Liver (tissue), 3 donors: ENCODE results near the gene PRKAB1.

Source experiments
- TAF1 ChIP-seq: conservative IDR thresholded peaks from 2 replicates; pipeline ENCODE4 v1.6.1; 2016; ENCODE audit warnings: antibody characterized with exemption, mild to moderate bottlenecking
- YY1 ChIP-seq: IDR thresholded peaks from 2 replicates; pipeline ENCODE4 v1.6.1; 2016; ENCODE audit warnings: antibody characterized with exemption, mild to moderate bottlenecking
- TF ChIP-seq, protein P1 (sequence below): fragments of 150-350 bp; IDR thresholded peaks from 2 replicates; pipeline ENCODE4 v1.5.1; 2017; ENCODE audit warnings: improper control_type of control experiment, low read depth, low read length; ENCODE audit not compliant: missing input control
- TF ChIP-seq, protein P2 (sequence below): IDR thresholded peaks from 2 replicates; pipeline ENCODE4 v1.6.1; 2016; ENCODE audit warnings: antibody characterized with exemption
- donor health status: healthy.
- donor health status: healthy.

DNA sequence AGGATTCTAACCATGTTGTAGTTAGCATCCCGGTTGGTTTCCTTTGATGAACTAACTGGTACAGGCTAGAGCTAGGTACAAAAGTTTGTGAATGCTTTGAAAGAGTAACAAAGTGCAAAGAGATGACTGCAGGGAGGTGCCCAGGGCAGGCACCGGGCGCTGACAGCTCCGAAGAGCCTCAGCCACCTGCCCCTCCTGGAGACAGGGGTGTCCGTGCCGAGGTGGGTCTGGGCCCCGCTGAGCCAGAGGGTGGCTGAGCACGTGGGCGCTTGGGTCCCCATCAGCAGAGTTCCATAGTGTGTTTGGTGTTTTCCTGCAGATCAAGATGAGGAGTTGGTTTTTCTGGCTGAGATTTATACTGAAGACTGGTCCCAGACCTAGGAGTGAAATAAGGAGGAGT is 19.9 kb downstream of the PRKAB1 start:
- TF ChIP-seq, protein P1, sequence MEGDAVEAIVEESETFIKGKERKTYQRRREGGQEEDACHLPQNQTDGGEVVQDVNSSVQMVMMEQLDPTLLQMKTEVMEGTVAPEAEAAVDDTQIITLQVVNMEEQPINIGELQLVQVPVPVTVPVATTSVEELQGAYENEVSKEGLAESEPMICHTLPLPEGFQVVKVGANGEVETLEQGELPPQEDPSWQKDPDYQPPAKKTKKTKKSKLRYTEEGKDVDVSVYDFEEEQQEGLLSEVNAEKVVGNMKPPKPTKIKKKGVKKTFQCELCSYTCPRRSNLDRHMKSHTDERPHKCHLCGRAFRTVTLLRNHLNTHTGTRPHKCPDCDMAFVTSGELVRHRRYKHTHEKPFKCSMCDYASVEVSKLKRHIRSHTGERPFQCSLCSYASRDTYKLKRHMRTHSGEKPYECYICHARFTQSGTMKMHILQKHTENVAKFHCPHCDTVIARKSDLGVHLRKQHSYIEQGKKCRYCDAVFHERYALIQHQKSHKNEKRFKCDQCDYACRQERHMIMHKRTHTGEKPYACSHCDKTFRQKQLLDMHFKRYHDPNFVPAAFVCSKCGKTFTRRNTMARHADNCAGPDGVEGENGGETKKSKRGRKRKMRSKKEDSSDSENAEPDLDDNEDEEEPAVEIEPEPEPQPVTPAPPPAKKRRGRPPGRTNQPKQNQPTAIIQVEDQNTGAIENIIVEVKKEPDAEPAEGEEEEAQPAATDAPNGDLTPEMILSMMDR: no peak
- TF ChIP-seq YY1 (no peak), TAF1 (no peak)
- TF ChIP-seq, protein P2, sequence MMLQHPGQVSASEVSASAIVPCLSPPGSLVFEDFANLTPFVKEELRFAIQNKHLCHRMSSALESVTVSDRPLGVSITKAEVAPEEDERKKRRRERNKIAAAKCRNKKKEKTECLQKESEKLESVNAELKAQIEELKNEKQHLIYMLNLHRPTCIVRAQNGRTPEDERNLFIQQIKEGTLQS: no peak
